RPMI7951 (cell line): ENCODE data around the gene HPSE2. TPM values are rescaled to one million over a fixed set of nuclear protein-coding genes. Genes with fewer than 3 reads are reported as not detected.

Experiments
- DNase-seq: peaks from one replicate; pipeline ENCODE4 v3.0.0-alpha.2; 2012; ENCODE audit warnings: low read depth
- total RNA-seq: library from RNA; depleted of rRNA; stranded (reverse); fragments of >200 nt; shearing (Covaris generic); gene quantifications from 2 replicates; pipeline ENCODE4 v1.2.3, GENCODE V29; 2014

Gene HPSE2
- total RNA-seq, 1 experiment from 2014 or later = not detected

GRCh38 chr10:98433371-98433770 is 802.3 kb downstream of the HPSE2 start:
- no peak for DNase-seq

- DNase-seq = no peak
Measured at GRCh38 chr10:98432330-98432729, 803.3 kb downstream of the HPSE2 start.

DNA sequence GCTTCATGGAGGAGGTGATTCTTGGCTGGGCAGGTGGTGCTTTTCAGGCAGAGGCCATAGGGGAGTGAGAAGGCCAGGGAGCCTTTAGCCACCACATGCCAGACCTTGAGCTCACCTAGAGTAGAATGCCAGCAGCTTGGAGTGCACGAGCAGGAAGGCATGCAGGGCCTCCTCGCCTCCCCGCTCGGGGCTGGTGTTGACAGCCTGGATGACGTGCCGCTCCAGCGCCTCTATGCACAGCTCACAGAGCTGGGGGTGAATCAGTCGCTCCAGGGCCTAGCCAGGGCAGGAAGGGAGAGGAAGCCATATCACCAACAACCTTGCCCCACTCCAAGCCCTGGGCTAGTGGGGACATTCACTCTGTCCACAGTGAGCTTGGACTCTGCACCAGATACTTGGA is 804.6 kb downstream of the HPSE2 start:
- no peak for DNase-seq

GRCh38 chr10:98430427-98430826 is 805.2 kb downstream of the HPSE2 start:
- no peak for DNase-seq

- DNase-seq = no peak
Measured at GRCh38 chr10:98429320-98430072, 806.2 kb downstream of the HPSE2 start.

GRCh38 chr10:98427011-98427515 is 808.6 kb downstream of the HPSE2 start:
- no peak for DNase-seq

- DNase-seq = peak; percentile 19
Measured at GRCh38 chr10:98425511-98426352, 809.9 kb downstream of the HPSE2 start.

DNA sequence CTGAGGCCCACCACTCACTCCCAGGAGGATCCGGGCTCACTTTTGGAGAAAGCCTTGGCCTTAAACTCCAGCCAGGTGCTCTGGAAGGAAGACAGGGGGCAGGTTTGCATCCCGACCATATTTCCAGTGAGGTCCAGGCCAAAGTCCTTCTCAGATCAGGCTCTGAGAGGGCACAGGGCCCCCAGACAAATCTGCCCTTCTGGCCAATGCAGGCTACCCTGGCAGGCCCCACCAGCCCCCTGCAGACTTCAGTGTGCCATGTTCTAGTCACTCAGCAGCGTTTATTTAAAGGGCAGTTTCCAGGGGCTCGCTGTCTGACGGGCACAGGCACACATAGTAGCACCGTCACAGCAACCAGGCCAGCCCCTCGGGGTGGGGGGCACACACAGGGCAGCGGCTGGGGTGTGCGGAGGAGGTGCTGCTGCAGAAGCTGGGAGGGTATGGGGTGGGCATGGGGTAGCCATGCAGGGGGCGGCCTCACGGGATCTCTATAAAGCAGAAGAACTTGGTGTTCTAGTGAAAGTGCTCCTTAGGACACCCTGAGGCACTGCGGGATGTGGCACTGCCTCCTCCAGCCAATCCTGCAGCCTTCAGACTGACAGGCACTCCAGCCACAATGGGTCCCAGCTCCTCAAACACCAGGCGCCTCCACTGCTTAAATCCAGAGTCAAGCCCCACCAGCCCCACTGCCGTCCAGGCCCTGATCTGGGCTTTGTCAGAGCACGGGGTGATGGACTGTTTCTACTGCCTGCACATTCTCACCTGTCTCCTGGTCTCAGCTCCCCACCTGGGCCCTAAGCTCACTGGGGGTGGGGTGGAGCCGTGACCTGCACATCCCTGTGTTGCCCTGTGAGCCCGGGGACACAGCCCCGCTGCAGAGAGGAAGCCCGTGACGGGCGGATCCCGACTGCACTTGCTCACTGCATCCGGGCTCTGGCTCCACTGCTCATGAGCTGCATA is 811.1 kb downstream of the HPSE2 start:
- DNase-seq = no peak

GRCh38 chr10:98423691-98424120 is 811.9 kb downstream of the HPSE2 start:
- DNase-seq = no peak

DNA sequence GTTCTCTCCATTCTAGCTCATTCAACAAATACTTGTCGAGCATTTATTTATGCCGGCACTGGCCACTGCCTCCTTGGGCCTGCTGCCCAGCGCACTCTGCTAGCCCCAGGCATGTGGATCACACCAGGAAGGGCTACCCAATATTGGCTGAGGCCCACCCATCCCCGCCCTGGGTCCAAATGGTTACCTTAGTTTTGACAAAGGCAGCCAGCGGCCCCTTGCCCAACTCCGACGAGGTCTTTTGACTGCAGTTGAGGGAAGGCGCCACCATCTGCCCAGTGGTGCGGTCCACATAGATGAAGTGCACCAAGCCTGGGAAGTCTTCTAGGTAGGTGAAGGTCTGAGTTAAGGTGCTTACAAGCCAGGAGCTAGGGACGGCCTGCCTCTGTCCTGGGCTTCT is 813.5 kb downstream of the HPSE2 start:
- no peak for DNase-seq

GRCh38 chr10:98420786-98421185 is 814.9 kb downstream of the HPSE2 start:
- DNase-seq = no peak

DNA sequence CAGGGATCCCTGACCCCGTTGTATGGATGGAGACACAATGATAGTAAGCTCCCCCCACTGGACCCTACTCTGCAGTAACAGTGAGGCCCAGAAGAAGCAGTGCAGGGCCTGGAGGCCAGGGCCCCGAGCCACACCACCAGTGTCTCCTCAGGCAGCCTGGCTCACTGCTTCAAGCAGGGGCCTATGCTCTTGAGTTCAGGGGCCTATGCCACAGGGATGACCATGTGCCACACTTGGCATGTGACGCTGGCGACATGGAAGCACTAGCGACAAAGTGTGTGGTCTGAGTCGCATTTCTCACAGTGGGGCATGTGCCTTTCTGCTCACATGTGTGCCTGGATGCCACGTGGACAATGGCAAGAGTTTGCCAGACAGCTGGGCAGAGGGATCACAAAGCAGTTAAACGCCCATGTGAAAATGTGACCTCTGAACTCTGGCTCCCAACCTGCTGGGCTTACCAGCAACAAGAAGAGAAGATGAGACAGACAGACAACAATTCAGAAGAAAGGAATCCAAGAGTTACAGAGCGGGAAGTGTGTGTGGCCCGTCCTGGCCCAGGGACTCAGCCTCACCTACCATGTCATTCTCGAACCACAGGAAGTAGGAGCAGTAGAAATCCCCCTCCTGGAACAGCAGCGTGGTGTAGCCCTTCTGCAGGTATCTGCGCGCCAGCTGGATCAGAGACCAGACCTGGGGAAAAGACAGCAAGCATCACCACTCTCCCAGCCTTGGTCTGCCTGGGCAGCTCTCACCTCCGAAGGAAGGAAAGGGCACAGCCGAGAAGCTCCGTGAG is 816.0 kb downstream of the HPSE2 start:
- no peak for DNase-seq

GRCh38 chr10:98418665-98419468 is 816.8 kb downstream of the HPSE2 start:
- DNase-seq = no peak

DNA sequence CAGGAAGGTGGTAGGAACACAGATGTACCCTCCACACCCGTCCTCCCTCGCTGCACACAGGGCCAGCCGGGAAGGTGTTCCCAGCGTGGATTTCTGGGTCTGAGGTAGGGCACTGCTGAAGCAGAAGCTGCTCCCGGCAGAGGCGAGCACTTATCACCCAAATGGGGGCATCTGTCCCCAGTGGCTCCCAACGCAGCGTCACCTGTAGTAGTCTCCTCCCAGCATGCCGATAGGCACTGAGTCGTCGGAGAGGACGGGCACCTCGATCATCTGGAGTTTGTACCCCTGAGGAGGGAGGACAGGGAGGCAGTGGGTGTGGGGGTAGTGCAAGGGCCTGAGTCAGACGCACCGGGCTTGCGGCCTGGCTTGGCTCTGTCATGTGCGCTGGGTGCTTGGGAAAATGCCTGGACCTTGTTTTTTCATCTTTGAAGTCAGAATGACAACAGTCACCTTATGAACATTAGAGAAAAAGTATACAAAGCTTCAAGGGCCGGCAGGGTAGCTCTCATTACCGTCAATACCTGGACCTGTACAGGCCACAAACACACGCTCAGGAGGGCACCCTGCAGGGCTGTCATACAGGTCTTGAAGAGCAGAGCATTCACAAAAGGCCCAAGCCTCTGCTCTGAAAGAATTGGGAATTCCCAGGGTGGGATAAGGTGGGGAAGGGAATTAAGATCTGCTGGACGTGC is 817.5 kb downstream of the HPSE2 start:
- no peak for DNase-seq

GRCh38 chr10:98417481-98417959 is 818.1 kb downstream of the HPSE2 start:
- no peak for DNase-seq

- DNase-seq = no peak
Measured at GRCh38 chr10:98416606-98417388, 818.9 kb downstream of the HPSE2 start.

DNA sequence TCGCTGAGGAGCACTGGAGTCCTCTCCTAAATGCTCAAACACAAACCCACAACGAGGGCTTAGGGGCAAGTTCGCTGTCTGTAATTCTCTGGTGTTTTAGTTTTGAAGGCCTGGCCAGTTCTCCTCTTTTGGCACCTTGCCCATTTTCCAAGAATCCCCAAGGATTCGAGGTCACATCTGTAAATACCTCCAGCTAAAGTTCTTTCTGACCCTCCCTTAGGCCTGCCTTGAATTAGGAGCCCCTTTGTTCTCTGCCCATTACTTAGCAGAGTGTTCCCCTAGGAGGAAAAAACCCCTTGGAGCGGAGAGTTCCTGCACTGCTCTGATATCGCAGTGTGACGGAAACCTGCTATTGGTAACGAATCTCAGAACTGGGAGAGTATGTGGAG is 819.9 kb downstream of the HPSE2 start:
- no peak for DNase-seq
